ENCODE data around the gene ERBB4. TPM values are rescaled to one million over a fixed set of nuclear protein-coding genes. Genes with fewer than 3 reads are reported as not detected.

The ERBB4 gene
- polyA plus RNA-seq, 1 of the 3 experiments (the other 2 are of a cell fraction), result 0.05 TPM

- Histone ChIP-seq H3K79me2 (ENCODE audit: insufficient read depth) (no peaks in the 10 kb centered on the region), H3K27me3 (ENCODE audit: insufficient read depth) (no peaks in the 10 kb centered on the region), H3F3A (replicated peaks; ENCODE audit: insufficient read depth) (no peaks in the 10 kb centered on the region), H3K9ac (no peak overlapping the region), H3K4me2 (no peak overlapping the region), H3K9me3 (no peaks in the 10 kb centered on the region), H3K4me1 (ENCODE audit: control insufficient read depth in 1 of 2, insufficient read depth in 2 of 2, low read depth in 1 of 2, low read length in 1 of 2) (no peaks in the 10 kb centered on the region), H3K36me3 (replicated peaks in 1 of 2; ENCODE audit: control insufficient read depth in 1 of 2, insufficient read depth in 2 of 2, low read length in 1 of 2) (no peaks in the 10 kb centered on the region), H2AFZ (ENCODE audit: low read depth) (no peak overlapping the region), H3K9me2 (no peaks in the 10 kb centered on the region), H4K20me1 (ENCODE audit: insufficient read depth) (no peaks in the 10 kb centered on the region), H3K4me3 (ENCODE audit: low read depth in 2 of 2, low read length in 1 of 2) (no peak overlapping the region), H3K27ac (ENCODE audit: low read depth in 2 of 2, low read length in 1 of 2) (no peak overlapping the region)
- POLR2A ChIA-PET, result no interaction called here
- 90% methylated on average over 1 of the region's 1 CpG for WGBS (ENCODE audit: low lambda C conversion rate)
- TF ChIP-seq REST (IDR thresholded peaks at IDR 0.05; ENCODE audit: low read depth, low read length) (no peak), FOSL2 (IDR thresholded peaks at IDR 0.05; ENCODE audit: borderline replicate concordance, low read depth) (no peak), RAD21 (IDR thresholded peaks at IDR 0.05; ENCODE audit: low read length) (no peak), NFIC (IDR thresholded peaks at IDR 0.05; ENCODE audit: borderline replicate concordance) (no peak), ELF1 (IDR thresholded peaks at IDR 0.05) (no peak)
- no peak for DNase-seq
- CTCF ChIA-PET, result no interaction called here
These were observed 594.0 kb downstream of the ERBB4 start for GRCh38 chr2:211944572-211944971.

- Histone ChIP-seq H3K4me1 (ENCODE audit: control insufficient read depth in 1 of 2, insufficient read depth in 2 of 2, low read depth in 1 of 2, low read length in 1 of 2) (no peaks in the 10 kb centered on the region), H2AFZ (ENCODE audit: low read depth) (no peak overlapping the region), H3K9me3 (no peaks in the 10 kb centered on the region), H3K27ac (ENCODE audit: low read depth in 2 of 2, low read length in 1 of 2) (no peak overlapping the region), H3K4me3 (ENCODE audit: low read depth in 2 of 2, low read length in 1 of 2) (no peak overlapping the region), H4K20me1 (ENCODE audit: insufficient read depth) (no peaks in the 10 kb centered on the region), H3F3A (replicated peaks; ENCODE audit: insufficient read depth) (no peaks in the 10 kb centered on the region), H3K9ac (no peak overlapping the region), H3K9me2 (no peaks in the 10 kb centered on the region), H3K27me3 (ENCODE audit: insufficient read depth) (no peaks in the 10 kb centered on the region), H3K79me2 (ENCODE audit: insufficient read depth) (no peaks in the 10 kb centered on the region), H3K4me2 (no peak overlapping the region), H3K36me3 (replicated peaks in 1 of 2; ENCODE audit: control insufficient read depth in 1 of 2, insufficient read depth in 2 of 2, low read length in 1 of 2) (no peaks in the 10 kb centered on the region)
- ChIA-PET POLR2A (no interaction called here), CTCF (no interaction called here)
- WGBS (ENCODE audit: low lambda C conversion rate), result 38% methylated on average over 2 of the region's 2 CpGs
- TF ChIP-seq SMC3 (IDR thresholded peaks at IDR 0.05; ENCODE audit: low read depth, low read length) (no peak), TEAD4 (IDR thresholded peaks at IDR 0.05; ENCODE audit: borderline replicate concordance, insufficient read depth) (no peak), MXI1 (IDR thresholded peaks at IDR 0.05; ENCODE audit: low read depth, low read length) (no peak)
- no peak for DNase-seq
These were observed 596.4 kb downstream of the ERBB4 start for GRCh38 chr2:211942153-211942552.

GRCh38 chr2:211941216-211941747, 597.3 kb downstream of the ERBB4 start:
- Histone ChIP-seq H3K4me3 (ENCODE audit: low read depth in 2 of 2, low read length in 1 of 2) (no peak overlapping the region), H3K4me1 (ENCODE audit: control insufficient read depth in 1 of 2, insufficient read depth in 2 of 2, low read depth in 1 of 2, low read length in 1 of 2) (no peaks in the 10 kb centered on the region), H4K20me1 (ENCODE audit: insufficient read depth) (no peaks in the 10 kb centered on the region), H3F3A (replicated peaks; ENCODE audit: insufficient read depth) (no peaks in the 10 kb centered on the region), H3K36me3 (replicated peaks in 1 of 2; ENCODE audit: control insufficient read depth in 1 of 2, insufficient read depth in 2 of 2, low read length in 1 of 2) (no peaks in the 10 kb centered on the region), H3K79me2 (ENCODE audit: insufficient read depth) (no peaks in the 10 kb centered on the region), H3K9me2 (no peaks in the 10 kb centered on the region), H3K27me3 (ENCODE audit: insufficient read depth) (no peaks in the 10 kb centered on the region), H3K9me3 (no peaks in the 10 kb centered on the region), H3K9ac (no peak overlapping the region), H2AFZ (ENCODE audit: low read depth) (no peak overlapping the region), H3K27ac (ENCODE audit: low read depth in 2 of 2, low read length in 1 of 2) (no peak overlapping the region), H3K4me2 (no peak overlapping the region)
- WGBS (ENCODE audit: low lambda C conversion rate), result 78% methylated on average over 1 of the region's 1 CpG
- CTCF ChIA-PET, result no interaction called here
- DNase-seq, result no peak
- TF ChIP-seq JUND (IDR thresholded peaks at IDR 0.05) (no peak), RXRA (IDR thresholded peaks at IDR 0.05; ENCODE audit: borderline replicate concordance, low read depth) (no peak), NFIC (IDR thresholded peaks at IDR 0.05; ENCODE audit: borderline replicate concordance) (no peak), TAF1 (IDR thresholded peaks at IDR 0.05; ENCODE audit: borderline replicate concordance, low read depth, low read length) (no peak), FOSL2 (IDR thresholded peaks at IDR 0.05; ENCODE audit: borderline replicate concordance, low read depth) (no peak), RCOR1 (IDR thresholded peaks at IDR 0.05; ENCODE audit: low read length) (no peak), EP300 (IDR thresholded peaks at IDR 0.05; ENCODE audit: borderline replicate concordance in 1 of 2, low read depth in 1 of 2, low read length in 1 of 2) (no peak), SMC3 (IDR thresholded peaks at IDR 0.05; ENCODE audit: low read depth, low read length) (no peak), NRF1 (IDR thresholded peaks at IDR 0.05; ENCODE audit: low read depth, low read length) (no peak), CHD2 (IDR thresholded peaks at IDR 0.05; ENCODE audit: low read length, partially characterized antibody) (no peak), RAD21 (IDR thresholded peaks at IDR 0.05; ENCODE audit: low read length) (no peak), FOXM1 (IDR thresholded peaks at IDR 0.05; ENCODE audit: low read depth) (no peak)
- POLR2A ChIA-PET, result no interaction called here

Data from SK-N-SH (cell line).